Vagina (tissue), 2 donors: ENCODE measurements around the gene SDE2.
"Not testable (repeated sequence)": the region's sequence is repeated elsewhere in the genome, so short reads cannot be mapped to it uniquely, and the experiment has no call there.

Source experiments
- CTCF ChIP-seq, 3 experiments: fragments of 450-650 bp in 2 of 3; fragments of 200-600 bp in 1 of 3; sonication (generic) in 1 of 3; IDR thresholded peaks; one replicate each; pipeline ENCODE4 v1.5.1; 2017 to 2019; ENCODE audit warnings: antibody characterized with exemption in 3 of 3, mild to moderate bottlenecking in 2 of 3, moderate library complexity in 2 of 3
- POLR2A ChIP-seq, 2 donors: fragments of 450-650 bp; IDR thresholded peaks; one replicate each; pipeline ENCODE4 v1.6.1; 2017; ENCODE audit warnings: antibody characterized with exemption in 2 of 2, mild to moderate bottlenecking in 2 of 2, moderate library complexity in 2 of 2
- POLR2AphosphoS5 ChIP-seq, 2 donors: sonication (generic); formaldehyde crosslinking; IDR thresholded peaks; one replicate each; pipeline ENCODE4 v1.9.0; 2017; ENCODE audit warnings: antibody characterized with exemption in 2 of 2, mild to moderate bottlenecking in 2 of 2, low read depth in 1 of 2; ENCODE audit not compliant: insufficient read depth in 1 of 2

GRCh38 chr1:225936086-225936485 lies 63.1 kb downstream of the SDE2 start:
- not testable (repeated sequence) for TF ChIP-seq CTCF (IDR thresholded peaks at IDR 0.05); POLR2A (IDR thresholded peaks at IDR 0.05); POLR2AphosphoS5 (IDR thresholded peaks at IDR 0.05; ENCODE audit: insufficient read depth in 1 of 2, low read depth in 1 of 2)
